Measurements from ENCODE around the gene NHLRC3.

DNA sequence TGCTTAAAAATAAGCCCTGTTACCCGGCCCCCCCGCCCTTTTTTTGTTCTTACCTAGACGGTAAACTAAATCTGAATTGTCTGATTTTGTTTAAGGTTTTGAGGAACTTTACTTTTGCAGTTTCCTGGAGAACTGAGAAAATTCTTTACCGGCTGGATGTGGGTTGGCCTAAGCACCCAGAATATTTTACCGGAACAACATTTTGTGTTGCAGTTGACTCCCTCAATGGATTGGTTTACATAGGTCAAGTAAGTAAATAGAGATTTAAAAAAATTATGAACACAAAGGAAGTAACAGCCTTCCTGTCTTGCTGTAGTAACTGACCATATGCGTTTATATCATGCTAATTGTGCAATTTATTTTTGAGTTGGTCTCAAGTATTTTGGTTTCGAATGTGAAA, 785 bp downstream of the NHLRC3 start:
- TF ChIP-seq EP300 (conservative IDR thresholded peaks at IDR 0.05; ENCODE audit: poor library complexity, severe bottlenecking) (no peak), RAD21 (conservative IDR thresholded peaks at IDR 0.05) (no peak), SMC3 (conservative IDR thresholded peaks at IDR 0.05; ENCODE audit: poor library complexity) (no peak), POLR2AphosphoS5 (IDR thresholded peaks at IDR 0.05) (no peak), EZH2 (IDR thresholded peaks at IDR 0.05; ENCODE audit: borderline replicate concordance, insufficient read depth, low read length, poor library complexity, severe bottlenecking) (no peak), TAF1 (IDR thresholded peaks at IDR 0.05; ENCODE audit: low read depth) (no peak), MXI1 (conservative IDR thresholded peaks at IDR 0.05; ENCODE audit: poor library complexity, severe bottlenecking) (no peak)
- TF ChIP-seq, protein P1, sequence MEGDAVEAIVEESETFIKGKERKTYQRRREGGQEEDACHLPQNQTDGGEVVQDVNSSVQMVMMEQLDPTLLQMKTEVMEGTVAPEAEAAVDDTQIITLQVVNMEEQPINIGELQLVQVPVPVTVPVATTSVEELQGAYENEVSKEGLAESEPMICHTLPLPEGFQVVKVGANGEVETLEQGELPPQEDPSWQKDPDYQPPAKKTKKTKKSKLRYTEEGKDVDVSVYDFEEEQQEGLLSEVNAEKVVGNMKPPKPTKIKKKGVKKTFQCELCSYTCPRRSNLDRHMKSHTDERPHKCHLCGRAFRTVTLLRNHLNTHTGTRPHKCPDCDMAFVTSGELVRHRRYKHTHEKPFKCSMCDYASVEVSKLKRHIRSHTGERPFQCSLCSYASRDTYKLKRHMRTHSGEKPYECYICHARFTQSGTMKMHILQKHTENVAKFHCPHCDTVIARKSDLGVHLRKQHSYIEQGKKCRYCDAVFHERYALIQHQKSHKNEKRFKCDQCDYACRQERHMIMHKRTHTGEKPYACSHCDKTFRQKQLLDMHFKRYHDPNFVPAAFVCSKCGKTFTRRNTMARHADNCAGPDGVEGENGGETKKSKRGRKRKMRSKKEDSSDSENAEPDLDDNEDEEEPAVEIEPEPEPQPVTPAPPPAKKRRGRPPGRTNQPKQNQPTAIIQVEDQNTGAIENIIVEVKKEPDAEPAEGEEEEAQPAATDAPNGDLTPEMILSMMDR (IDR thresholded peaks at IDR 0.05; ENCODE audit: poor library complexity, severe bottlenecking) = no peak
- TF ChIP-seq, protein P2, sequence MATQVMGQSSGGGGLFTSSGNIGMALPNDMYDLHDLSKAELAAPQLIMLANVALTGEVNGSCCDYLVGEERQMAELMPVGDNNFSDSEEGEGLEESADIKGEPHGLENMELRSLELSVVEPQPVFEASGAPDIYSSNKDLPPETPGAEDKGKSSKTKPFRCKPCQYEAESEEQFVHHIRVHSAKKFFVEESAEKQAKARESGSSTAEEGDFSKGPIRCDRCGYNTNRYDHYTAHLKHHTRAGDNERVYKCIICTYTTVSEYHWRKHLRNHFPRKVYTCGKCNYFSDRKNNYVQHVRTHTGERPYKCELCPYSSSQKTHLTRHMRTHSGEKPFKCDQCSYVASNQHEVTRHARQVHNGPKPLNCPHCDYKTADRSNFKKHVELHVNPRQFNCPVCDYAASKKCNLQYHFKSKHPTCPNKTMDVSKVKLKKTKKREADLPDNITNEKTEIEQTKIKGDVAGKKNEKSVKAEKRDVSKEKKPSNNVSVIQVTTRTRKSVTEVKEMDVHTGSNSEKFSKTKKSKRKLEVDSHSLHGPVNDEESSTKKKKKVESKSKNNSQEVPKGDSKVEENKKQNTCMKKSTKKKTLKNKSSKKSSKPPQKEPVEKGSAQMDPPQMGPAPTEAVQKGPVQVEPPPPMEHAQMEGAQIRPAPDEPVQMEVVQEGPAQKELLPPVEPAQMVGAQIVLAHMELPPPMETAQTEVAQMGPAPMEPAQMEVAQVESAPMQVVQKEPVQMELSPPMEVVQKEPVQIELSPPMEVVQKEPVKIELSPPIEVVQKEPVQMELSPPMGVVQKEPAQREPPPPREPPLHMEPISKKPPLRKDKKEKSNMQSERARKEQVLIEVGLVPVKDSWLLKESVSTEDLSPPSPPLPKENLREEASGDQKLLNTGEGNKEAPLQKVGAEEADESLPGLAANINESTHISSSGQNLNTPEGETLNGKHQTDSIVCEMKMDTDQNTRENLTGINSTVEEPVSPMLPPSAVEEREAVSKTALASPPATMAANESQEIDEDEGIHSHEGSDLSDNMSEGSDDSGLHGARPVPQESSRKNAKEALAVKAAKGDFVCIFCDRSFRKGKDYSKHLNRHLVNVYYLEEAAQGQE (IDR thresholded peaks at IDR 0.05; ENCODE audit: borderline replicate concordance) = no peak
